Measurements from ENCODE around the gene HHIPL2. TPM values are rescaled to one million over a fixed set of nuclear protein-coding genes. Genes with fewer than 3 reads are reported as not detected.

Gene HHIPL2
- total and polyA plus RNA-seq, 8 donors: 0.20 TPM; not detected in 7

GRCh38 chr1:222557574-222557973, 9.7 kb upstream of the HHIPL2 start:
- Histone ChIP-seq H3K27me3 (no peaks in the 10 kb centered on the region), H3K4me3 (no peak overlapping the region), H3K4me1 (no peaks in the 10 kb centered on the region), H3K9me3 (no peaks in the 10 kb centered on the region), H3K36me3 (peaks cover 11 to 70% (median 67%) of the 10 kb centered on the region in 4 donors), H3K27ac (no peak overlapping the region)
- intact Hi-C loops (cut with DNase I; ENCODE audit: low total_unique reads): no loop called here
- 84 to 97% (median 94%) methylated on average over 7 of the region's 7 CpGs for WGBS, 5 donors
- TF ChIP-seq CTCF (IDR thresholded peaks at IDR 0.05) (no peak), EP300 (IDR thresholded peaks at IDR 0.05) (no peak), POLR2A (IDR thresholded peaks at IDR 0.05) (no peak), POLR2AphosphoS5 (IDR thresholded peaks at IDR 0.05) (no peak)
- DNase-seq: no peak

DNA sequence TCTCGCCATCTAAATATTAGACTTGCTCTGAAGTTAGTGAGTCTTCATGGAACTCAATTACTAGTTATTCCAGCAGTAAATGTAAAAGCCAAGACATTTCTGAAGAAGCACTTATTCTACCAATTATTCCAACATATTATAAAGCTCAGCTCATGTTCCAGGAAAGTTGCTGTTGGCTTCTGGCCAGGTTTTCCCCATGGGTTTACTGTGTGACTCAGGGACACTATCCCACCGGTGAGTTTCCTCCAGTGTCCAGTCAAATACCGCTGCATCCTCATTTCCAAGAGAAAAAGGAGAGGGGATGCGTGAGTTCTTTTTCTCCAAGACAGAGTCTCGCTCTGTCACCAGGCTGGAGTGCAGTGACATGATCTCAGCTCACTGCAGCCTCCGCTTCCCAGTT, 9.2 kb upstream of the HHIPL2 start:
- Histone ChIP-seq H3K36me3 (peaks cover 11 to 66% (median 63%) of the 10 kb centered on the region in 4 donors), H3K4me3 (no peak overlapping the region), H3K27ac (no peak overlapping the region), H3K27me3 (no peaks in the 10 kb centered on the region), H3K4me1 (no peaks in the 10 kb centered on the region), H3K9me3 (no peaks in the 10 kb centered on the region)
- TF ChIP-seq POLR2A (IDR thresholded peaks at IDR 0.05) (no peak), CTCF (IDR thresholded peaks at IDR 0.05) (no peak), EP300 (IDR thresholded peaks at IDR 0.05) (no peak), POLR2AphosphoS5 (IDR thresholded peaks at IDR 0.05) (no peak)
- no peak for DNase-seq
- intact Hi-C loops (cut with DNase I; ENCODE audit: low total_unique reads): no loop called here
- WGBS, 5 donors: 74 to 80% (median 77%) methylated on average over 6 of the region's 6 CpGs

GRCh38 chr1:222555992-222556615, 8.2 kb upstream of the HHIPL2 start:
- TF ChIP-seq CTCF (IDR thresholded peaks at IDR 0.05) (no peak), POLR2AphosphoS5 (IDR thresholded peaks at IDR 0.05) (no peak), EP300 (IDR thresholded peaks at IDR 0.05) (no peak), POLR2A (IDR thresholded peaks at IDR 0.05) (no peak)
- H3K27ac ChIP-seq: no peak overlapping the region
- no peaks in the 10 kb centered on the region for H3K27me3 ChIP-seq
- H3K9me3 ChIP-seq: no peaks in the 10 kb centered on the region
- no peak for DNase-seq
- intact Hi-C loops (cut with DNase I; ENCODE audit: low total_unique reads): no loop called here
- H3K4me1 ChIP-seq: no peaks in the 10 kb centered on the region
- H3K36me3 ChIP-seq: peaks cover 11 to 60% (median 53%) of the 10 kb centered on the region in 4 donors
- no peak overlapping the region for H3K4me3 ChIP-seq
- WGBS, 5 donors: 88 to 97% (median 93%) methylated on average over 2 of the region's 2 CpGs

DNA sequence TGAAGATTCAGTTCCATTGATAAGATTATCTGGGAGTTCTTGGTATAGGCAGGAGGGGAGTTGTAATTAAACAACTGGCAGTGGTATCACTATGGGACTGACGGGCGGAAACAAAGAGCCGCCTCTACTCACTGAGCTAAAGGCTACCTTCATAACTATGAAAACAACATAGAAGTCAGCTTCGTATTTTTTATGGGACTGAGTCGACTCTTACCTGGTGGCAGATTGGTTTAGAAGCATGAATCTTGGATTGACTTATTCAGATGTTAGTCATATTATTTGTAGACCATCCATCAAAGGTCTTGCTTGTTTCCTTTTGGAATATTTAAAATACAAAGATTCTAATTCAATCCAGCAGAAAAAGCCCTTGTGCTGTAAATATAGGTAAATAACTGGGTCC, 6.3 kb upstream of the HHIPL2 start:
- WGBS, 5 donors: 90 to 95% (median 90%) methylated on average over 5 of the region's 5 CpGs

More for the DNA sequence above, 6.3 kb upstream of the HHIPL2 start:
- peaks cover 11 to 41% (median 35%) of the 10 kb centered on the region in 4 donors for H3K36me3 ChIP-seq
- DNase-seq: no peak
- no peaks in the 10 kb centered on the region for H3K27me3 ChIP-seq
- TF ChIP-seq EP300 (IDR thresholded peaks at IDR 0.05) (no peak), POLR2AphosphoS5 (IDR thresholded peaks at IDR 0.05) (no peak), POLR2A (IDR thresholded peaks at IDR 0.05) (no peak), CTCF (IDR thresholded peaks at IDR 0.05) (no peak)
- intact Hi-C loops (cut with DNase I; ENCODE audit: low total_unique reads): no loop called here
- H3K4me1 ChIP-seq: no peaks in the 10 kb centered on the region
- H3K9me3 ChIP-seq: no peaks in the 10 kb centered on the region
- no peak overlapping the region for H3K4me3 ChIP-seq
- H3K27ac ChIP-seq: no peak overlapping the region
